ENCODE data around the gene OR6C2. TPM values are rescaled to one million over a fixed set of nuclear protein-coding genes. Genes with fewer than 3 reads are reported as not detected.

The OR6C2 gene
- total and polyA plus RNA-seq, 2 of the 8 experiments (the other 6 are each of a cell fraction or from before 2014, with no cell fraction given) = not detected

DNA sequence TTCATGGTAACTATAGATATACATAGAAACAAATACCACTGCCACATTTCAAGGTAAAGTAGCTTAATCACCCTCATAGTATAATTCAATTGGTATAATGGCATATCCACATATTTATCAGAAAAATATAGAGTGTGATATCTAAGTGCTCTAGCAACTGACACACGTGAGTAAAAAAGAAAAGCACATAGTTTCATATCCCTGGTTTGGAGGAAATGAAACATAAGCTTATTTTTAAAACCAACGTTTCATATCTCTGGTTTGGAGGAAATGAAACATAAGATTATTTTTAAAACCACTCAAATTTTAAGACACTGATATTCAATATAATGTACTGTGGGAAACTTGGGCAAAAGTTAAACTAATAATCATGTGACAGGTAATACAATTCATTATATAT, 24.0 kb downstream of the OR6C2 start:
- H4K5ac ChIP-seq (ENCODE audit: insufficient read length, low read depth, low read length) = no peak overlapping the region
- H3K4ac ChIP-seq (replicated peaks; ENCODE audit: insufficient read length, low read depth, low read length) = no peak overlapping the region
- H3K14ac ChIP-seq (ENCODE audit: insufficient read length) = no peak overlapping the region
- no peak for FAIRE-seq
- H4K20me1 ChIP-seq (replicated peaks in 1 of 2; ENCODE audit: control insufficient read depth in 1 of 2, insufficient read depth in 2 of 2, low read length in 2 of 2) = no peaks in the 10 kb centered on the region
- ChIA-PET CTCF (ENCODE audit: partially characterized antibody) (interaction anchor here (0.6 to 0.8 kb wide), 2 partner anchors 99 to 189 kb away, joined by 3 read pairs; no protein-coding TSS in a partner anchor), POLR2A (ENCODE audit: partially characterized antibody) (no interaction called here)
- no peak overlapping the region for H3K18ac ChIP-seq (ENCODE audit: extremely low read depth, low read length)
- H4K91ac ChIP-seq (replicated peaks; ENCODE audit: insufficient read length, low read length) = no peak overlapping the region
- H3K79me1 ChIP-seq (ENCODE audit: low read depth, low read length) = no peaks in the 10 kb centered on the region
- H2BK15ac ChIP-seq (ENCODE audit: low read length) = no peak overlapping the region
- H3K27me3 ChIP-seq (replicated peaks in 1 of 4; ENCODE audit: control insufficient read depth in 3 of 4, extremely low read depth in 1 of 4, insufficient read depth in 3 of 4, low read length in 3 of 4) = no peaks in the 10 kb centered on the region
- no peak overlapping the region for H4K8ac ChIP-seq (ENCODE audit: extremely low read depth, insufficient read depth, low read length)
- H3K36me3 ChIP-seq (ENCODE audit: control insufficient read depth in 2 of 4, insufficient read depth in 4 of 4, low read length in 3 of 4) = no peaks in the 10 kb centered on the region
- H3K23ac ChIP-seq (ENCODE audit: insufficient read length) = no peak overlapping the region
- DNase-seq (ENCODE audit: low read depth in 1 of 2, low spot score in 2 of 2) = no peak
- no peaks in the 10 kb centered on the region for H3K79me2 ChIP-seq (ENCODE audit: control insufficient read depth in 1 of 2, insufficient read depth in 2 of 2, low read length in 2 of 2)
- no peak overlapping the region for H2AK5ac ChIP-seq (ENCODE audit: low read depth, low read length)
- H2AFZ ChIP-seq (ENCODE audit: low read length) = no peak overlapping the region
- no peaks in the 10 kb centered on the region for H3K4me1 ChIP-seq (replicated peaks in 1 of 4; ENCODE audit: control insufficient read depth in 3 of 4, insufficient read depth in 4 of 4, low read length in 3 of 4)
- H2BK12ac ChIP-seq (ENCODE audit: low read depth, low read length) = no peak overlapping the region
- no peaks in the 10 kb centered on the region for H3K23me2 ChIP-seq (ENCODE audit: low read depth, low read length)
- H2BK20ac ChIP-seq (ENCODE audit: low read length) = no peak overlapping the region
- no peaks in the 10 kb centered on the region for H3K9me3 ChIP-seq (ENCODE audit: insufficient read depth in 2 of 2, low read depth in 1 of 2, low read length in 1 of 2)
- no peak overlapping the region for H3K9ac ChIP-seq (replicated peaks in 1 of 4; ENCODE audit: extremely low read depth in 1 of 4, low read depth in 3 of 4, low read length in 3 of 4)
- no peak overlapping the region for H3K4me3 ChIP-seq (ENCODE audit: extremely low read depth in 1 of 4, insufficient read depth in 2 of 4, low read depth in 3 of 4, low read length in 4 of 4)
- H3K56ac ChIP-seq (replicated peaks; ENCODE audit: insufficient read length, low read depth, low read length) = no peak overlapping the region
- no peak overlapping the region for H3K4me2 ChIP-seq (ENCODE audit: insufficient read depth in 1 of 2, low read depth in 2 of 2, low read length in 2 of 2)
- no peak overlapping the region for H2BK5ac ChIP-seq (ENCODE audit: low read depth, low read length)
- H3K27ac ChIP-seq (ENCODE audit: low read depth, low read length) = no peak overlapping the region
- WGBS, 2 experiments (ENCODE audit: extremely low coverage in 1 of 2, insufficient coverage in 1 of 2, insufficient read length in 1 of 2, insufficient replicate concordance in 2 of 2, low coverage in 1 of 2, low lambda C conversion rate in 2 of 2, missing lambda C conversion rate in 1 of 2) = 90% methylated on average over 2 of the region's 2 CpGs; no CpG with 5 or more reads in 1 of the 2 experiments
- no peak overlapping the region for H2BK120ac ChIP-seq (replicated peaks; ENCODE audit: low read depth, low read length)
